Endothelial cell of umbilical vein (primary cell): Measurements from ENCODE around the gene TMEM132A. TPM values are rescaled to one million over a fixed set of nuclear protein-coding genes. Genes with fewer than 3 reads are reported as not detected.
A peak's percentile ranks its signal among the peaks of the same experiment; 100 is the strongest.

Experiments used
- BruUV-seq: library from RNA; stranded (reverse); fragments of 400-500 nt; replicated peaks from 2 replicates; lab custom pipeline; 2021; lab: Mats Ljungman, UMichigan
- CTCF ChIA-PET: fragments of 300-600, 350-600 bp; sonication (Branson Sonifier 250); formaldehyde crosslinking; loops from one replicate; lab custom pipeline; 2021; ENCODE audit warnings: antibody characterized with exemption, inconsistent platforms; lab: Charles Lee
- POLR2A ChIA-PET: fragments of 300-600, 350-600 bp; sonication (Branson Sonifier 250); formaldehyde crosslinking; loops from one replicate; lab custom pipeline; 2021; ENCODE audit warnings: antibody characterized with exemption, inconsistent platforms; lab: Charles Lee
- DNase-seq: peaks from one replicate; pipeline ENCODE4 v3.0.0-alpha.2; 2011; ENCODE audit warnings: low read depth, low spot score
- FAIRE-seq: peaks from 2 replicates; lab custom pipeline; 2011; peaks lifted over from hg19 to GRCh38; lab: Jason Lieb, UNC
- H2AFZ ChIP-seq: 2 replicates; pipeline ENCODE4 v1.6.0; 2012; ENCODE audit warnings: low read depth, low read length, control low read depth, inconsistent platforms
- H3K27ac ChIP-seq: 2 replicates; pipeline ENCODE4 v1.5.1; 2011; ENCODE audit warnings: low read depth, mild to moderate bottlenecking, control low read depth, low read length, moderate library complexity; ENCODE audit not compliant: insufficient read depth
- H3K27me3 ChIP-seq, 2 experiments: 2 replicates each; pipeline versions ENCODE4 v1.6.0 to v1.6.1; 2011; ENCODE audit warnings: low read length in 2 of 2, mixed read lengths in 1 of 2; ENCODE audit not compliant: control insufficient read depth in 2 of 2, insufficient read depth in 2 of 2
- H3K36me3 ChIP-seq, 2 experiments: 2 replicates in 1 of 2; 3 replicates in 1 of 2; pipeline ENCODE4 v1.5.1; 2011; ENCODE audit warnings: low read length in 2 of 2, mild to moderate bottlenecking in 1 of 2, moderate library complexity in 1 of 2; ENCODE audit not compliant: control insufficient read depth in 2 of 2, insufficient read depth in 2 of 2; ENCODE audit errors: extremely low read depth in 1 of 2
- H3K4me1 ChIP-seq: 3 replicates; pipeline ENCODE4 v1.5.1; 2011; ENCODE audit warnings: mild to moderate bottlenecking, low read length; ENCODE audit not compliant: control insufficient read depth, insufficient read depth; ENCODE audit errors: extremely low read depth
- H3K4me2 ChIP-seq: 2 replicates; pipeline ENCODE4 v1.6.1; 2011; ENCODE audit warnings: low read length, control low read depth, mixed read lengths; ENCODE audit not compliant: insufficient read depth
- H3K4me3 ChIP-seq, 3 experiments: fragments of 200-600 bp in 1 of 3; sonication (generic), shearing (Covaris generic) in 1 of 3; replicated peaks in 1 of 3; 2 replicates each; pipeline ENCODE4 v1.5.1; 2011 to 2016; ENCODE audit warnings: control low read depth in 3 of 3, low read length in 3 of 3, mild to moderate bottlenecking in 2 of 3, inconsistent platforms in 1 of 3, low read depth in 1 of 3, moderate library complexity in 1 of 3; ENCODE audit not compliant: insufficient read depth in 1 of 3
- H3K79me2 ChIP-seq: 2 replicates; pipeline ENCODE4 v1.6.0; 2012; ENCODE audit warnings: low read length, inconsistent platforms; ENCODE audit not compliant: control insufficient read depth, insufficient read depth
- H3K9ac ChIP-seq: replicated peaks from 2 replicates; pipeline ENCODE3; 2011; ENCODE audit warnings: low read length, control low read depth; ENCODE audit not compliant: insufficient read depth; ENCODE audit errors: extremely low read depth
- H3K9me1 ChIP-seq: replicated peaks from 3 replicates; pipeline ENCODE4 v1.6.0; 2011; ENCODE audit warnings: mild to moderate bottlenecking, low read length; ENCODE audit not compliant: control insufficient read depth, insufficient read depth; ENCODE audit errors: extremely low read depth
- H3K9me3 ChIP-seq: replicated peaks from 2 replicates; pipeline ENCODE4 v1.5.1; 2012; ENCODE audit warnings: low read length, inconsistent platforms; ENCODE audit not compliant: control insufficient read depth, insufficient read depth
- H4K20me1 ChIP-seq: replicated peaks from 2 replicates; pipeline ENCODE3; 2011; ENCODE audit warnings: mild to moderate bottlenecking, low read length; ENCODE audit not compliant: control insufficient read depth, insufficient read depth; ENCODE audit errors: extremely low read depth
- EZH2 ChIP-seq: IDR thresholded peaks from 2 replicates; pipeline ENCODE4 v1.6.1; 2012; ENCODE audit warnings: borderline replicate concordance, low read depth, mild to moderate bottlenecking, moderate library complexity, low read length, inconsistent platforms; ENCODE audit not compliant: severe bottlenecking
- FOS ChIP-seq: IDR thresholded peaks from 2 replicates; pipeline ENCODE4 v1.6.1; 2011; ENCODE audit warnings: mild to moderate bottlenecking, low read length, moderate library complexity, borderline replicate concordance; ENCODE audit not compliant: insufficient read depth
- JUN ChIP-seq: IDR thresholded peaks from 2 replicates; pipeline ENCODE4 v1.6.1; 2011; ENCODE audit warnings: borderline replicate concordance, low read depth; ENCODE audit not compliant: insufficient read length, insufficient read depth
- dilution Hi-C: fragments of 300-500 bp; cut with MboI; formaldehyde crosslinking; loops from one replicate; pipeline ENCODE4 v1.15.0; 2019; ENCODE audit warnings: low sequenced_read_pairs; ENCODE audit not compliant: extremely low pct_ligation_motif_present
- intact Hi-C: fragments of 100-400 bp; cut with micrococcal nuclease; formaldehyde crosslinking; loops from one replicate; pipeline ENCODE4 v1.10.0; 2022
- polyA plus RNA-seq, 4 experiments: library from polyadenylated mRNA; depleted of rRNA in 3 of 4; stranded (reverse) in 3 of 4; unstranded in 1 of 4; fragments of >200 nt; gene quantifications; 2 replicates each; pipeline versions ENCODE4 v1.2.1 to v1.2.3, GENCODE V29; 2011 to 2012; ENCODE audit warnings: missing spikeins in 1 of 4
- total RNA-seq: library from RNA; stranded (reverse); gene quantifications from 2 replicates; pipeline ENCODE4 v1.2.3, GENCODE V29; 2021
- TF ChIP-seq, protein P1 (sequence below), 2 donors: IDR thresholded peaks; 1 replicate in 1 of 2; 2 replicates in 1 of 2; pipeline ENCODE4 v1.5.1; 2011; ENCODE audit warnings: low read length in 2 of 2, mild to moderate bottlenecking in 2 of 2, moderate library complexity in 2 of 2, control low read depth in 1 of 2, inconsistent platforms in 1 of 2, low read depth in 1 of 2; ENCODE audit not compliant: insufficient read depth in 1 of 2; ENCODE audit errors: extremely low read depth in 1 of 2
- TF ChIP-seq, protein P2 (sequence below): IDR thresholded peaks from 2 replicates; pipeline ENCODE4 v1.6.1; 2011; ENCODE audit not compliant: insufficient read depth, insufficient read length

TMEM132A gene
- total and polyA plus RNA-seq, 2 donors (not counting 3 experiments of a cell fraction or from before 2014, with no cell fraction given) = 74.3 to 106 TPM

DNA sequence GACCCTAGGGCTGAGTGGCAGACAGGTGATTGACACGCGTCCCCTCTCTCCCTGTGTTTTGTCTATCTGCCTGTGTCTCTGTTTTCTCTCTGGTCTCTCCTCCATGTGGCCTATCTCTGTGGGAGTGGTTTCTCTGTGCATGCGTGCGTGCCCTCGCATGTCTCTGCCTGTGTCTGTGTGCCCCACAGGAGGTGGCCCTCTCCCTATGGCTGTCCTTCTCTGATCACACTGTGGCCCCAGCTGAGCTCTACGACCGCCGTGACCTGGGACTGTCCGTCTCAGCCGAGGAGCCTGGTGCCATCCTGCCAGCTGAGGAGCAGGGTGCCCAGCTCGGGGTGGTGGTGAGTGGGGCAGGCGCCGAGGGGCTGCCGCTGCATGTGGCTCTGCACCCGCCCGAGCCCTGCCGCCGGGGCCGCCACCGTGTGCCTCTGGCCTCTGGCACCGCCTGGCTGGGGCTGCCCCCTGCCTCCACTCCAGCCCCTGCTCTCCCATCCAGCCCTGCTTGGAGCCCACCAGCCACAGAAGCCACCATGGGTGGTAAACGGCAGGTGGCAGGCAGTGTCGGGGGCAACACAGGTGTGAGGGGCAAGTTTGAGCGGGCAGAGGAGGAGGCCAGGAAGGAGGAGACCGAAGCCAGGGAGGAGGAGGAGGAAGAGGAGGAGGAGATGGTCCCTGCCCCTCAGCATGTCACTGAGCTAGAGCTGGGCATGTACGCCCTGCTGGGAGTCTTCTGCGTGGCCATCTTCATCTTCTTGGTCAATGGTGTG, 11.6 kb downstream of the TMEM132A start:
- dilution Hi-C loops = no loop called here
- POLR2A ChIA-PET = no interaction called here
- no peak overlapping the region for H3K9ac ChIP-seq
- H3K79me2 ChIP-seq = no peaks in the 10 kb centered on the region
- no peaks in the 10 kb centered on the region for H4K20me1 ChIP-seq
- no peak overlapping the region for H3K27ac ChIP-seq
- no peaks in the 10 kb centered on the region for H3K27me3 ChIP-seq
- intact Hi-C loops = no loop called here
- H2AFZ ChIP-seq = no peak overlapping the region
- TF ChIP-seq JUN (no peak), EZH2 (no peak), FOS (no peak)
- DNase-seq (no peak), FAIRE-seq (no peak)
- no peaks in the 10 kb centered on the region for H3K9me3 ChIP-seq
- no peaks in the 10 kb centered on the region for H3K9me1 ChIP-seq
- H3K4me2 ChIP-seq = no peak overlapping the region
- CTCF ChIA-PET = interaction anchor here (1.0 to 1.8 kb wide), 3 partner anchors 20 to 48 kb away, joined by 3 to 4 read pairs (median 4); partner anchors contain the start of gene TMEM109
- BruUV-seq = no TSS peak
- no peak overlapping the region for H3K4me3 ChIP-seq
- H3K4me1 ChIP-seq = peaks cover 8% of the 10 kb centered on the region
- peaks cover 0 to 25% of the 10 kb centered on the region in 2 experiments for H3K36me3 ChIP-seq

DNA sequence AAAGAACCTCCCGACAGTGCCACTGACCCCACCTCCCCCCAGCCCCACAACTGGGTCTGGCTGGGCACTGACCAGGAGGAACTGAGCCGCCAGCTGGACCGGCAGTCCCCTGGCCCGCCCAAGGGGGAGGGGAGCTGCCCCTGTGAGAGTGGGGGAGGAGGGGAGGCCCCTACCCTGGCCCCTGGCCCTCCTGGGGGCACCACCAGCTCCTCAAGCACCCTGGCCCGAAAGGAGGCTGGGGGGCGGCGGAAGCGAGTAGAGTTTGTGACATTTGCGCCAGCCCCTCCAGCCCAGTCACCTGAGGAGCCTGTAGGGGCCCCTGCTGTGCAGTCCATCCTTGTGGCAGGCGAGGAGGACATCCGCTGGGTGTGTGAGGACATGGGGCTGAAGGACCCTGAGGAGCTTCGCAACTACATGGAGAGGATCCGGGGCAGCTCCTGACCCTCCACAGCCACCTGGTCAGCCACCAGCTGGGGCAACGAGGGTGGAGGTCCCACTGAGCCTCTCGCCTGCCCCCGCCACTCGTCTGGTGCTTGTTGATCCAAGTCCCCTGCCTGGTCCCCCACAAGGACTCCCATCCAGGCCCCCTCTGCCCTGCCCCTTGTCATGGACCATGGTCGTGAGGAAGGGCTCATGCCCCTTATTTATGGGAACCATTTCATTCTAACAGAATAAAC, 12.3 kb downstream of the TMEM132A start:
- TF ChIP-seq FOS = no peak
- no peak for TF ChIP-seq EZH2
- TF ChIP-seq, protein P1, sequence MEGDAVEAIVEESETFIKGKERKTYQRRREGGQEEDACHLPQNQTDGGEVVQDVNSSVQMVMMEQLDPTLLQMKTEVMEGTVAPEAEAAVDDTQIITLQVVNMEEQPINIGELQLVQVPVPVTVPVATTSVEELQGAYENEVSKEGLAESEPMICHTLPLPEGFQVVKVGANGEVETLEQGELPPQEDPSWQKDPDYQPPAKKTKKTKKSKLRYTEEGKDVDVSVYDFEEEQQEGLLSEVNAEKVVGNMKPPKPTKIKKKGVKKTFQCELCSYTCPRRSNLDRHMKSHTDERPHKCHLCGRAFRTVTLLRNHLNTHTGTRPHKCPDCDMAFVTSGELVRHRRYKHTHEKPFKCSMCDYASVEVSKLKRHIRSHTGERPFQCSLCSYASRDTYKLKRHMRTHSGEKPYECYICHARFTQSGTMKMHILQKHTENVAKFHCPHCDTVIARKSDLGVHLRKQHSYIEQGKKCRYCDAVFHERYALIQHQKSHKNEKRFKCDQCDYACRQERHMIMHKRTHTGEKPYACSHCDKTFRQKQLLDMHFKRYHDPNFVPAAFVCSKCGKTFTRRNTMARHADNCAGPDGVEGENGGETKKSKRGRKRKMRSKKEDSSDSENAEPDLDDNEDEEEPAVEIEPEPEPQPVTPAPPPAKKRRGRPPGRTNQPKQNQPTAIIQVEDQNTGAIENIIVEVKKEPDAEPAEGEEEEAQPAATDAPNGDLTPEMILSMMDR (IDR thresholded peaks at IDR 0.05; ENCODE audit: extremely low read depth in 1 of 2, insufficient read depth in 1 of 2, low read depth in 1 of 2, low read length in 2 of 2) = no peak
- TF ChIP-seq, protein P2, sequence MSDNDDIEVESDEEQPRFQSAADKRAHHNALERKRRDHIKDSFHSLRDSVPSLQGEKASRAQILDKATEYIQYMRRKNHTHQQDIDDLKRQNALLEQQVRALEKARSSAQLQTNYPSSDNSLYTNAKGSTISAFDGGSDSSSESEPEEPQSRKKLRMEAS = no peak
- peaks cover 0 to 20% of the 10 kb centered on the region in 2 experiments for H3K36me3 ChIP-seq

More for the DNA sequence above, 12.3 kb downstream of the TMEM132A start:
- Histone ChIP-seq H3K9me3 (no peaks in the 10 kb centered on the region), H3K9me1 (no peaks in the 10 kb centered on the region), H3K79me2 (no peaks in the 10 kb centered on the region), H3K4me1 (peaks cover 8% of the 10 kb centered on the region), H2AFZ (no peak overlapping the region), H3K27me3 (no peaks in the 10 kb centered on the region), H4K20me1 (no peaks in the 10 kb centered on the region), H3K9ac (no peak overlapping the region), H3K27ac (no peak overlapping the region), H3K4me3 (no peak overlapping the region), H3K4me2 (no peak overlapping the region)
- no peak for DNase-seq
- CTCF ChIA-PET = interaction anchor here (1.0 to 1.8 kb wide), 3 partner anchors 21 to 49 kb away, joined by 3 to 4 read pairs (median 4); partner anchors contain the start of gene TMEM109
- POLR2A ChIA-PET = interaction anchor here (0.6 kb wide), 1 partner anchor 211 kb away, joined by 3 read pairs; no protein-coding TSS in a partner anchor
- BruUV-seq = TSS peak; percentile 52
- dilution Hi-C loops = no loop called here
- no peak for FAIRE-seq
- intact Hi-C loops = loop anchor here (1.0 kb wide), 1 partner anchor 30 kb away; the partner anchor contains the start of gene PRPF19
